OCI-LY7 (cell line): ENCODE measurements around the gene NRF1. TPM values are rescaled to one million over a fixed set of nuclear protein-coding genes. Genes with fewer than 3 reads are reported as not detected.

ENCODE experiments used
- BruUV-seq: library from RNA; stranded (reverse); fragments of 400-500 nt; replicated peaks from 2 replicates; lab custom pipeline; 2021; lab: Mats Ljungman, UMichigan
- CTCF ChIA-PET: fragments of 300-600 bp; sonication (Branson Sonifier 250); formaldehyde crosslinking; loops from one replicate; lab custom pipeline; 2022; ENCODE audit warnings: antibody characterized with exemption; ENCODE audit not compliant: unreplicated experiment; lab: Charles Lee
- POLR2A ChIA-PET: fragments of 300-600 bp; sonication (Branson Sonifier 250); formaldehyde crosslinking; loops from one replicate; lab custom pipeline; 2022; ENCODE audit warnings: antibody characterized with exemption; lab: Charles Lee
- DNase-seq: peaks from one replicate; pipeline ENCODE4 v3.0.0-alpha.2; 2015; ENCODE audit warnings: low spot score
- H2AFZ ChIP-seq: fragments of 200-600 bp; sonication (generic), shearing (Covaris generic); 2 replicates; pipeline ENCODE4 v1.6.1; 2014; ENCODE audit warnings: mild to moderate bottlenecking, antibody characterized with exemption, low read length, moderate library complexity
- H3K27ac ChIP-seq: fragments of 200-600 bp; sonication (generic); 2 replicates; pipeline ENCODE4 v1.5.1; 2014; ENCODE audit warnings: mixed run types, low read depth, mild to moderate bottlenecking, moderate library complexity, low read length, inconsistent platforms; ENCODE audit not compliant: poor library complexity, severe bottlenecking
- H3K36me3 ChIP-seq: fragments of 200-600 bp; sonication (generic); 2 replicates; pipeline ENCODE4 v1.6.1; 2014; ENCODE audit warnings: mild to moderate bottlenecking, antibody characterized with exemption, low read length, moderate library complexity, mixed read lengths; ENCODE audit not compliant: insufficient read depth
- H3K4me1 ChIP-seq: fragments of 200-600 bp; sonication (generic); 2 replicates; pipeline ENCODE4 v1.5.1; 2014; ENCODE audit warnings: mild to moderate bottlenecking, low read length; ENCODE audit not compliant: insufficient read depth, poor library complexity, severe bottlenecking
- H3K4me2 ChIP-seq: fragments of 200-600 bp; sonication (generic); 2 replicates; pipeline ENCODE4 v1.6.1; 2014; ENCODE audit warnings: mild to moderate bottlenecking, low read length
- H3K4me3 ChIP-seq: fragments of 200-600 bp; sonication (generic); 2 replicates; pipeline ENCODE4 v1.5.1; 2014; ENCODE audit warnings: mild to moderate bottlenecking, low read depth, low read length; ENCODE audit not compliant: poor library complexity, severe bottlenecking
- H3K79me2 ChIP-seq: fragments of 200-600 bp; sonication (generic); 2 replicates; pipeline ENCODE4 v1.6.1; 2016; ENCODE audit warnings: low read depth, mild to moderate bottlenecking, low read length, moderate library complexity, mixed read lengths; ENCODE audit not compliant: insufficient read depth
- H3K9me2 ChIP-seq: fragments of 200-600 bp; sonication (generic); 2 replicates; pipeline ENCODE4 v1.6.1; 2016; ENCODE audit warnings: mild to moderate bottlenecking, low read length, mixed read lengths; ENCODE audit not compliant: insufficient read depth
- H3K9me3 ChIP-seq: fragments of 200-600 bp; sonication (generic); 2 replicates; pipeline ENCODE4 v1.6.1; 2014; ENCODE audit warnings: mild to moderate bottlenecking, mixed run types, low read length, mixed read lengths
- H4K20me1 ChIP-seq: fragments of 200-600 bp; sonication (generic); 2 replicates; pipeline ENCODE4 v1.6.1; 2014; ENCODE audit warnings: mild to moderate bottlenecking, antibody characterized with exemption, low read length, moderate library complexity, mixed read lengths; ENCODE audit not compliant: insufficient read depth
- CTCF ChIP-seq: fragments of 200-600 bp; sonication (generic); conservative IDR thresholded peaks from 2 replicates; pipeline ENCODE4 v1.5.1; 2014; ENCODE audit warnings: mild to moderate bottlenecking, antibody characterized with exemption, low read length, moderate library complexity, mixed read lengths
- EZH2phosphoT487 ChIP-seq: fragments of 200-600 bp; sonication (generic); IDR thresholded peaks from 2 replicates; pipeline ENCODE4 v1.6.1; 2018; ENCODE audit warnings: low read depth, borderline replicate concordance, mild to moderate bottlenecking, mixed run types, antibody characterized with exemption, low read length, moderate library complexity, mixed read lengths
- intact Hi-C: fragments of 100-400 bp; cut with micrococcal nuclease; formaldehyde crosslinking; loops from one replicate; pipeline ENCODE4 v1.10.0; 2022; ENCODE audit not compliant: unreplicated experiment
- total RNA-seq, 2 experiments: library from RNA; depleted of rRNA in 1 of 2; stranded (reverse); fragments of >200 nt in 1 of 2; shearing (Covaris generic) in 1 of 2; gene quantifications; 2 replicates each; pipeline ENCODE4 v1.2.3, GENCODE V29; 2014 to 2022

Gene NRF1
- total RNA-seq, 2 experiments from 2014 or later, result 26.5 to 26.9 TPM

GRCh38 chr7:129617178-129617577 lies 5.7 kb downstream of the NRF1 start:
- H3K27ac ChIP-seq, result no peak overlapping the region
- BruUV-seq, result no TSS peak
- peak overlapping the region; percentile 26; the same call in 1 of the 2 replicates for H3K4me2 ChIP-seq
- no peak overlapping the region for H2AFZ ChIP-seq
- H3K9me2 ChIP-seq, result no peaks in the 10 kb centered on the region
- H3K9me3 ChIP-seq, result no peaks in the 10 kb centered on the region
- H3K4me1 ChIP-seq, result peaks cover 46% of the 10 kb centered on the region
- peaks cover 42% of the 10 kb centered on the region for H4K20me1 ChIP-seq
- peaks cover 100% of the 10 kb centered on the region for H3K79me2 ChIP-seq
- no peak for TF ChIP-seq CTCF
- no peak for TF ChIP-seq EZH2phosphoT487
- ChIA-PET POLR2A (interaction anchor here (1.0 to 2.3 kb wide), 4 partner anchors 11 to 30 kb away, joined by 3 to 6 read pairs (median 4); no protein-coding TSS in a partner anchor), CTCF (no interaction called here)
- H3K36me3 ChIP-seq, result peaks cover 8% of the 10 kb centered on the region
- H3K4me3 ChIP-seq, result no peak overlapping the region
- intact Hi-C loops, result no loop called here
- no peak for DNase-seq

GRCh38 chr7:129617652-129618051 lies 6.1 kb downstream of the NRF1 start:
- peaks cover 100% of the 10 kb centered on the region for H3K79me2 ChIP-seq
- H2AFZ ChIP-seq, result no peak overlapping the region
- no peak for DNase-seq
- H3K27ac ChIP-seq, result no peak overlapping the region
- TF ChIP-seq EZH2phosphoT487, result no peak
- TF ChIP-seq CTCF, result no peak
- POLR2A ChIA-PET, result interaction anchor here (1.6 to 2.3 kb wide), 2 partner anchors 12 to 30 kb away, joined by 3 to 6 read pairs; no protein-coding TSS in a partner anchor
- peaks cover 46% of the 10 kb centered on the region for H3K4me1 ChIP-seq
- peak overlapping the region; percentile 26; the same call in 1 of the 2 replicates for H3K4me2 ChIP-seq
- peaks cover 42% of the 10 kb centered on the region for H4K20me1 ChIP-seq
- no peak overlapping the region for H3K4me3 ChIP-seq
- H3K9me2 ChIP-seq, result no peaks in the 10 kb centered on the region
- H3K9me3 ChIP-seq, result no peaks in the 10 kb centered on the region
- H3K36me3 ChIP-seq, result peaks cover 8% of the 10 kb centered on the region
- BruUV-seq, result no TSS peak
- CTCF ChIA-PET, result no interaction called here
- intact Hi-C loops, result no loop called here

GRCh38 chr7:129626896-129627295 lies 15.4 kb downstream of the NRF1 start:
- H3K4me1 ChIP-seq, result peaks cover 19% of the 10 kb centered on the region
- peaks cover 97% of the 10 kb centered on the region for H3K79me2 ChIP-seq
- DNase-seq, result no peak
- no peaks in the 10 kb centered on the region; the same call in 1 of the 2 replicates for H3K36me3 ChIP-seq
- no peak overlapping the region for H2AFZ ChIP-seq
- no peak overlapping the region for H3K4me2 ChIP-seq
- H3K4me3 ChIP-seq, result no peak overlapping the region
- POLR2A ChIA-PET, result interaction anchor here (1.2 kb wide), 1 partner anchor 11 kb away, joined by 3 read pairs; no protein-coding TSS in a partner anchor
- no peaks in the 10 kb centered on the region for H3K9me3 ChIP-seq
- H3K9me2 ChIP-seq, result no peaks in the 10 kb centered on the region
- CTCF ChIA-PET, result no interaction called here
- H3K27ac ChIP-seq, result no peak overlapping the region
- intact Hi-C loops, result no loop called here
- peaks cover 12% of the 10 kb centered on the region; the same call in 1 of the 2 replicates for H4K20me1 ChIP-seq
- TF ChIP-seq CTCF (no peak), EZH2phosphoT487 (no peak)
- no TSS peak for BruUV-seq
